GM19023 (cell line): Measurements from ENCODE around the gene GALNT7.

Experiments used
- ATAC-seq: cut with Tn5 transposase; IDR thresholded peaks from one replicate; pipeline ENCODE4 v1.9.1; 2021; ENCODE audit warnings: mild to moderate bottlenecking, moderate library complexity; ENCODE audit not compliant: unreplicated experiment

The GALNT7 gene

DNA sequence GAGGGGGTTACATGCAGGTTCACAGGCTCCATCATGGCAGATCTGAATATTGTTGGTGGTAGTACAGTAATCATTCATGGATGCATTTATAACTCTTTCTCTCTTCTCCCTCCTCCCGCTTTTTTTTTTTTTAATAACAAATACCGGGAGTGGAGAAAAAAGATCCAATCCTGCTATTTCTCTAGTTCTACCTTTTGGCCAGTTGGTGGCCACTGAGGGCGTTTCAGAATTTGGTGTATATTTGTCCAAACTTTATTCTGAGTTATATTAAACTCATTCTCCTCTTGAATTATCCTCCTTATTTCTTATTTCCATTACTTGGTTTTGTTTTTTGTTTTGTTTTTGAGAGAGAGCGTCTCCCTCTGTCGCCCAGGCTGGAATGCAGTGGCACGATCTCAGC lies 90.7 kb downstream of the GALNT7 start:
- no peak for ATAC-seq

- ATAC-seq: no peak
Observed at GRCh38 chr4:173261052-173261451, 92.4 kb downstream of the GALNT7 start.

- no peak for ATAC-seq
Observed at GRCh38 chr4:173262375-173262774, 93.8 kb downstream of the GALNT7 start.

DNA sequence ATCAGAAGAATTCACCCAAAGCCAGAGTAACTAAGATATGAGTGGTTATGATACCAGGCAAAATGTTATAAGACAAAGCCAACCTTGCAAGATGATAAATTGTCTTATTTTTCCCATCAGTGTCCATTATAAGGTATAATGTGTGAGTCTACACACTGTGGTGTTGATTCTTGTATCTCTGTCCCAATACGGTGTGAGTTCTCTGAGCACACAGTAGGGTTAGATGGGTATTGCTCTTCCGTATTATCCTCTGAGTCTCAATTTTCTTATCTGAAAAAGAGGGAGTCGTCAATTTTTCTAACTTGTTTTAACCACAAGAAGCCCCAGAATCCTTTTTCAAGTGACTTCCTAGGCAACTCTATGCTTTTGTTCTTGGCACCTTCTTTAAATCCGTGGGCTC lies 95.6 kb downstream of the GALNT7 start:
- peak; percentile 8 for ATAC-seq

DNA sequence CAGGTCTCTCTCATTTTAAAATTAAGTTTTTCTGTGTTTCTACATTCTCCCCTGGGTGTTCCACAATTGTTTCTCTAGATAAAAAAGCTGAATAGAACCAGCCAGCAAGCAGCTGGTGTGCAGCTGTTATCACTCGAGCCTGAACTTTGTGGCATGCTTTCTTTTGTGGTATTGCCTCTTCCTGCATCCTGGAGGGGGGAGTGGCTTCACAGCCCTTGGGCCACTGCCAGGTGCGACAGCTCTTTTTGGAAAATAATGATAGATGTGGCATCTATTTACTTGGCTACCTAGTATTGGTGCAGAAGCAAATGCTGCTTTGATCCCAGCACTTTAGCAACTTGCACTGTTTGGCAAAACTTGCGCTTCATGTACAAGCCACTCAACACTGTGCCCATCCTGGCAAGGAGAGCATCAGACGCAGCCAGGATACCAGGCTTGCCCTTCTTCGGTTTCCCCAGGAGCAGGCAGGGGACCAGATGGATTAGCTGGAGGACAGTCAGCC lies 96.1 kb downstream of the GALNT7 start:
- peak; percentile 82 for ATAC-seq

- no peak for ATAC-seq
Observed at GRCh38 chr4:173265751-173266150, 97.1 kb downstream of the GALNT7 start.

GRCh38 chr4:173267711-173268110 lies 99.1 kb downstream of the GALNT7 start:
- no peak for ATAC-seq

- no peak for ATAC-seq
Observed at GRCh38 chr4:173269280-173269679, 100.7 kb downstream of the GALNT7 start.

GRCh38 chr4:173270312-173271027 lies 101.9 kb downstream of the GALNT7 start:
- no peak for ATAC-seq

DNA sequence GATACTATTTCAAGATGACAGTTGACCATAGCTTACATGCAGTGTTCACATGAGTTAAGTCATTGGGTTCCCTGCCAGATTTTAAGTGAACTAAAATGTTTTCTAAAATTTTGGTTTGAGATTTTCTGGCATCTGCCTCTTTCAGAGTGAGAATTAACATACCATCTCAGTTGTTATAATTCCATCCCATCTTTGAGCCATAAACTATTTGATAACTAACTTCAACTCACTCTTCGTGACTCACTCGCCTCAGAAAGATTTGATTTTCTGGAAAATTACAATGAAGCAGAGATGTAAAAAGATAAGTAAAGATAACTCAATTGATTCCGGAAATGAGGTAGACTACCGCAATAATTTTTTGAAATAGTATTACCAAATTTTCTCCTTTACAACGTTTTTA lies 103.7 kb downstream of the GALNT7 start:
- ATAC-seq: no peak

DNA sequence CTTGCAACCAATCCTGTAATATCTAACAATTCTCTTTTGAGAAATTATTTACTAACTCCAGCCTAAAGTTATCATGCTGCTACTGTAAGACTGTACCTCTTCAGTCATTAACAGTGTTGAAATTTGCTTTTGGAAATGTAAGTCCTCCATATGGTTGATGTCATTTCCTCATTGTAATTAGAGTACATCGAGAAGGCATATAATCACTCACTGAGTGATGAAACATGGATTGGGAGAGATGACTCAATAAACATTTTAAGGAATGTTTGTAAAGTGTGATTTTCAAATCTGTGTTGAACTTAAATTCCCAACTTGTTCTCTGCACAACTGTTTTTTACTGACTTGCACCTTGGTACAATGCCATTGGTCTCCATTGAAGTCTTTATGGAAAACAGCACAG lies 104.4 kb downstream of the GALNT7 start:
- no peak for ATAC-seq

DNA sequence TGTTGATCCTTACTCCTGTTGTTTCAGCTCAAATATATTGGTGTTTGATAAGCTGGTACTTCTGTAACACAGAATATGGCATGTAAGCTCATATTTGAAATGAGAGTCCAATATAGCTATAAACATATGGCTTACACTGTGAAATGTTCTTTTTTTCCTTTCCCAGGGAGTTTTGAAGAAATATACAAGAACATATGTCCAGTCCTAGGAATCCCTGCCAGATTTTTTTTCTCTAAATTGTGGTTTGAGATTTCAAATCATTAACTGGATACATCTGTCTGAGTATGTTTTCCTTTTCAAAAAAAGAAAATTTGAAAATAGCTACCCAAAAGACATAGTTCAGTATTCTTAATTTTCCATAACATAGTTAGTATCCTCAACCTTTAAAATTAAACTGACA lies 105.3 kb downstream of the GALNT7 start:
- ATAC-seq: no peak

- no peak for ATAC-seq
Observed at GRCh38 chr4:173274744-173275143, 106.1 kb downstream of the GALNT7 start.

DNA sequence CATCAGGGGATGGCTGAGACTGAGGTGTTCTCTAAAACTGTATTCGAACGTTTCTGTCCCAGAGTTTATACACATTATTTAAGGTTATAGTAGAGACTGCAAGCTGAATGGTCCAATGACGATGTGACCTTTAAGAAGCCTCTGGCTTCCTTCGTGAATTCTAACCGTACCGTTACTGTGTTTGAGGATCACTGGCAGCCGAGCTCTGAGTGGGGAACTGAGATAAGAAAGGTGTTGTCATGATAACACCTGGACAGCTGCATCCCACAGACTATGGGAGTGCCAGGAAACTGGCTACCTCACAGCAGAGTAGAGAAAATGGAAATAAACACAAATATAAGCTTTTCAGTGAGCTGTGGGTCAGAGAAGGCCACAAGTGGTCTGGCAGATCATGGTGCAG lies 106.5 kb downstream of the GALNT7 start:
- no peak for ATAC-seq

DNA sequence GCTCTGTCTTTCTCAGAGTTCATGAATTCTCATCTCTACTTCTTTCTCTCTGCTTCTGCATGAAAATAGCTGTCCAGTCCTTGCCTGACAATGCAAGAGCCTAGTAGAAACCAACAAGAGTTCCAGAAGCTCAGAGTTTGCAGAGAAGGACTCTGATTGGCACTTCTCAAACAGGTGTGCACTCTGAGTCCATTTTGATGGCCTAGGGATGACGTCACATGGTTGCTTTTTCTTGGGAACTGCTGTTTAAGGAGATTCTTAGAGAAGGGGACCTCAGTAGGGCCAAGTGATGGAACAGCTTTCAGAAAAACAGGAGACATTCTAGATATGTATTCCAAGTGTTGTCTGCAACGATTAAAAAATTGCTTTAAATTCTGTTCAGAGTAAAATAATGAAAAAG lies 108.7 kb downstream of the GALNT7 start:
- no peak for ATAC-seq

DNA sequence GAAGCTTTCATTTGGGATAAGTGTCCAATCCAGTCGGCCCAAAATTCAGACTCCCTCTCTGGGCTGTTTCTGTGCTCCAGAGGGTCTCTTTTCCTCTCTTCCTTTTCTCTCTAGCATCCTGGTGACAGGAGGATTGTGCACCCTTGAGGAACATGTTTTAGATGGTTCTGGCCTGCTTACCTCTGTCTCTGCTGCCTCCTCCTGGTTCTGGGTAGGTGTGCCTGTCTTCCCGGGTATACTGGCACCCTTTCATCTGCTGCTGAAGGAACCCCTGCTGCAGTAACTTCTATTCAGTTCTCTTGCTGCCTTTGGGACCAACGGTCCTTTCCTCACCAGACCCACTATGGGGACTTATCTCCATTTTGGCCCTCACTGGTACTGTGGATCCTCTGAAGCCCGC lies 112.4 kb downstream of the GALNT7 start:
- ATAC-seq: no peak

DNA sequence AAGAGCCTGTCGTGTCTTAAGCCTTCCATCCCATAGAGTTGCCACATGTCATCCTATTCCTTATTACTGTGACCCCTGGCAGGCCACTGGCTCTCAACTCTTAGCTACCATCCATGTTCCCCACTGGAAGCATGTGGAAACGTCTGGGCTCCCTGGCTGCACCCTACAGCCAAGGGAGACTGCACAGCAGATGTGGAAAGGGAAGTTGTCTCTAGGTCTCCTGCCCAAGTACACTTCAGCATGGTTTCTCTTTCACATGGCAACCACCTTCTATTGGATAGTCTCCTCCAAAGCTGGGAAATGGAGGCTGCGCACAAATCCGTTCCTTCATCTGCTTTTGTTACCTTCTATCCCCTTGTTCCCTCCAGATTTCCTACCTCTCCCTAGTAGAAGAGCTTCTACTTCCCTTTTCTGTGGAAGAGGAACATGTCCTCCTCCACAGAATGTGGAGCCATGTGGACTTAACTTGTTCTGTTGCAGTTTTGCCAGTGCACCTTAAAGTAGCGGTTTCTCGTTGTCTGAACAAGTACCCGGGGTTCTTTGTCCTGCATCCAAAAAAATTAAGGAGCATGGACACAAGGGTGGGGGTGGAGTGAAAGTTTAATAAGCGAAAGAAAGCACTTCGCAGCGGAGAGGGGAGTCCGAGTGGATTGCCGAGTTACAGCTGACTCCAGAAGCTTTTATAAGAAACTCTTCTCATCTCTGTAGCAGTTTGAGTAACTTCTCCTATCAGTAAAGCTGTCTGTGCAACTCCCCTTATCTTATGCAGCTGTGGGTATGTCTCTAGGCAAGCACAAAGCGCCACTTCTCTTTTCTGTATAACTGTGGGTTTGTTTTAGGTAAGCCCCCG lies 113.0 kb downstream of the GALNT7 start:
- ATAC-seq: no peak

GRCh38 chr4:173282256-173282562 lies 113.6 kb downstream of the GALNT7 start:
- ATAC-seq: no peak

GRCh38 chr4:173282626-173283025 lies 114.0 kb downstream of the GALNT7 start:
- no peak for ATAC-seq

GRCh38 chr4:173284463-173284862 lies 115.9 kb downstream of the GALNT7 start:
- no peak for ATAC-seq

DNA sequence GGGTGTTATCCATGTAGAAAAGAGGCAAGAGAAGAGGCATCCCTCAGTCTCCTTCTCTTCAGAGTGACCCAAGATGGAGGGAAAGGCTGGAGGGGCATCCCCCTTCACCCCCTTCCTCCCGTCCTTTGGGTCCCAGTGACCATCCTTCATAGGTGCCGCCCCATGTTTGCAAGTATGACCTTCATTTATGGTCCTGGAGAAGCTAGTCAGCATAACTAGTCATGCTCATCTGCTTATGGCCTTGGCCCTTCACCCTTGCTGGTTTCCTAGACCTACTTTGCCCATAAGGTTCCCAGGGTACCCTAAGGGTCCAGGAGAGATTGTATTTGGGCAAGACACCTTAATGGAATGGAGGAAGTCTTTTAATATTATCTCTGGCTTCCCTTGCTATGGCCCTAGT lies 118.9 kb downstream of the GALNT7 start:
- ATAC-seq: no peak

- ATAC-seq: peak; percentile 54
Observed at GRCh38 chr4:173288296-173288695, 119.7 kb downstream of the GALNT7 start.
